ENCODE data around the gene RPS6KB2.
A peak's percentile ranks its signal among the peaks of the same experiment; 100 is the strongest.
"Not testable (repeated sequence)": the region's sequence is repeated elsewhere in the genome, so short reads cannot be mapped to it uniquely, and the experiment has no call there.

Gene RPS6KB2

GRCh38 chr11:67397986-67398660, 30.2 kb upstream of the RPS6KB2 start:
- DNase-seq (ENCODE audit: low spot score): no peak

GRCh38 chr11:67398661-67399563, 29.4 kb upstream of the RPS6KB2 start:
- no peak for DNase-seq (ENCODE audit: low spot score)

GRCh38 chr11:67400251-67400941, 27.9 kb upstream of the RPS6KB2 start:
- no peak for DNase-seq (ENCODE audit: low spot score)

DNA sequence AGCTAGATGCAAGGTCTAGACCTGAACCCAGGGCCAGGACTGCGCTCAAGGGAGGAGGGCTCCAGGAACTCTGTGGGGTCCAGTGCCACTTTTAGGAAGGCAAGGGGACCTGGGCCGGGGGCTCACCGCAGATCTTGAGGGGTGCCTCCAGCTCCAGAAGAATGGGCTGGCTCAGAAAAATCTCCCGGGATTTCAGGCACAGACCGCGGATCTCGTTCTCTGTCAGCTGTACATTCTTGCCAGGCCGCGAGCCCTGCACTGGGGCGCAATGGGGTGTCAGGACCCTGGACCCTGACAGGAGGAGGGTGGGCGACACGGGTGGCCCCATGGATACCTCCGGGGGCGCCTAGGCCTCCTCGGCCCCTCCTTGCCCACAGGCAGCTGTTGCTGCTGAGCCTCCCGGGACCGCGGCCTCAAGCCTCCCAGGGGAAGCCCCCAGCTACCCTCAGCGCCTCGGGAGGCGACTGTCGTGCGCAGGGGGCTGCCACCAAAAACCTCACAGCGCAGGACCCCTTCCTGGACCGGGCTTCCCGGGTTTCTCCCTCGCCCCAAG, 27.3 kb upstream of the RPS6KB2 start:
- no peak for DNase-seq (ENCODE audit: low spot score)

- DNase-seq (ENCODE audit: low spot score): peak; percentile 99
Observed at GRCh38 chr11:67401495-67402191, 26.7 kb upstream of the RPS6KB2 start, which contains the start of gene PPP1CA. PPP1CA (minus strand) TSS chr11:67401858; CDS start chr11:67401782, 76 bp downstream.

DNA sequence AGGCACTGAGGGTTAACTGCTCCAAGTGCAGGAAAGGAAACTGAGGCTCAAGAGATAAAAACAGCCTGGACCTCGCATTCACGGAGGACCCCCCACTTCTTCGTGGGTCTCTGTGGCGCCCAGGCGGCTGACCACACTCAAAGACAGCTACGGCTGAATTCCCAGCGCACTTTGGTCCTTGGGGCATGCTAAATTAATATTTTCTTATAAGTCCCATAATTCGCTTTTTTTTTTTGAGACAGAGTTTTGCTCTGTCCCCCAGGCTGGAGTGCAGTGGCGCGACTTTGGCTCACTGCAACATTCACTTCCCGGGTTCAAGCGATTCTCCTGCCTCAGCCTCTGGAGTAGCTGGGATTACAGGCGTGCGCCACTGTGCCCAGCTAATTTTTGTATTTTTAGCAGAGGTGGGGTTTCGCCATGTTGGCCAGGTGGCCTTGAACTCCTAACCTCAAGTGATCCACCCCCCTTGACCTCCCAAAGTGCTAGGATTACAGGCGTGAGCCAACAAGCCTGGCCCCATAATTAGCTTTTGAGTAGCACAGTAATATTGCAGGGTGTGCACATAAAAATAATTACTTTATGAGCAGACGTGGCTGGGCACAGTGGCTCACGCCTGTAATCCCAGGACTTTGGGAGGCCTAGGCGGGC, 26.0 kb upstream of the RPS6KB2 start:
- not testable (repeated sequence) for DNase-seq (ENCODE audit: low spot score)

- DNase-seq (ENCODE audit: low spot score): not testable (repeated sequence)
Observed at GRCh38 chr11:67403085-67403484, 25.2 kb upstream of the RPS6KB2 start.

- no peak for DNase-seq (ENCODE audit: low spot score)
Observed at GRCh38 chr11:67404515-67405195, 23.6 kb upstream of the RPS6KB2 start.

GRCh38 chr11:67405196-67405567, 23.1 kb upstream of the RPS6KB2 start:
- no peak for DNase-seq (ENCODE audit: low spot score)

- DNase-seq (ENCODE audit: low spot score): no peak
Observed at GRCh38 chr11:67405688-67406339, 22.5 kb upstream of the RPS6KB2 start.

DNA sequence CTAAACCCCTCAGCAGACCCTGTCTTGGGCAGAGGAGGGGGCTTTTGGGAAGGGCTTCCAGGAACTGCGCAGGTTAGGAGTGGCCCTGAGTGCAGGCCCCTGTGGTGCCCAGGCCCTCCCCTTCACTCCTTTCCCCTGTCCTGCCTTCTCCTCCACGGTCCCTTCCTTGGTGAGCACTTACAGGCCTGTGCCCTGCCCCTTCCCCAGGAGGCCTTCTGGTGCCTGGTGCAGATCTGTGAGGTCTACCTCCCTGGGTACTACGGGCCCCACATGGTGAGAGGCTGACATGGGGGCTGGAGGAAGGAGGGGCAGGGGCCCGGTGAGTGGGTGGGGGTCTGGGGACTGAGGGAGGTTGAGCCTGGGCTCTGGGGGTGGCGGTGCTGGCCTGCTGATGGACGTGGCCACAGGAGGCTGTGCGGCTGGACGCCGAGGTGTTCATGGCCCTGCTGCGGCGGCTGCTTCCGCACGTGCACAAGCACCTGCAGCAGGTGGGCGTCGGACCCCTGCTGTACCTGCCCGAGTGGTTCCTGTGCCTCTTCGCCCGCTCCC, 21.8 kb upstream of the RPS6KB2 start:
- no peak for DNase-seq (ENCODE audit: low spot score)

DNA sequence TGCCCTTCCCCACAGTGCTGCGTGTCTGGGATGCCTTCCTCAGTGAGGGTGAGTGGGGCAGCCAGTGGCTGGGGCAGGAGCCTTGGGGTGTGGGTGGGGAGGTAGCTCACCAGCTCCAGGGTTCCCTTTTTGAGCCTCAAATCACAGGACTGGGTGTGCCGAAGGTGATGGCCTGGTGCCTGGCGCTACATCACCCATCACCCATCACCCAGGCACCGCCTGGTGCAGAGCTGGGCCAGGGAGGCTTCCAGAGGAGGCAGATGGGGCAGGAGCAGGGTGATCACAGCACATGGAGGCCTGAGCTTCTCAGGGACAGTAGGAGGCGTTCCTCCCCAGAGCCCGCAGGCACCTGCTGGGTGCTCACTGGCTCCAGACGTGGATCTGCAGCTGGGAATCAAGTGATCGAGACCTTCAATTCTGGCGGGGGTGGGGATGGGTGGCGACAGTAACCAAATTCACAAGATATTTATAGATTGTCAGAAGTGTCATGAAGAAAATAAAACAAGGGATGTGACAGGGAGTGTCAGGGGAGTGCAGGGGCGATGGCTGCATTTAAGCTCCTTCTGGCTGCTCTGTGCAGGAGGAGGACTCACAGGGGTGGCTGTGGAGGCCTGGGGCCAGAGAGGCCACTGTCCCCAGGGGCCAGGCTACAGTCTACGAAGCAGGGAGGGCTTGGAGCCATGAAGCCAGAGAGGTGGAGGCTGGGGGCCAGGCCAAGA, 21.2 kb upstream of the RPS6KB2 start:
- no peak for DNase-seq (ENCODE audit: low spot score)

DNA sequence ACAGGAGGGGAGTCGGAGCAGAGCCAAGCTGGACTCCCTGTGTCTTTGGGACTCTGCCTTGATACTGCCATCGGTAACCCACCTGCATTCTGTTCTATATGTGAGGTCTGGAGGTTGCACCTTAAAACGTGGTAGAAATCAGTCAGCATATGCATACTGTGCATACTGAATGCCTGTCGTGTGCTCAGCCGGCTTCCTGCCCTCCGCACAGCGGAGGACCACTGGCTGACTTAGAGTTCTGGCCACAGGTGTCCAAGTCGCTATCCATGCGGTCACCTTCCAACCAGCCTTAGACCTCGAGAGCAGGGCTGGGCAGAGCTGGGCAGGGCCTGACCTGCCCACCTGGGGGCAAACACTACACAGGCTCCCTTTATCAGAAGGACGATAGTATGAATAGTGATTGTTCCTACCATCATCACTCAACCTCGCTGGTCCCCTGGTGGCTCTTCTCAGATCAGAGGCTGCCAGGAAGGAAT, 20.6 kb upstream of the RPS6KB2 start:
- no peak for DNase-seq (ENCODE audit: low spot score)

GRCh38 chr11:67408437-67409200, 19.7 kb upstream of the RPS6KB2 start:
- DNase-seq (ENCODE audit: low spot score): no peak

- DNase-seq (ENCODE audit: low spot score): no peak
Observed at GRCh38 chr11:67409261-67409666, 19.0 kb upstream of the RPS6KB2 start.

DNA sequence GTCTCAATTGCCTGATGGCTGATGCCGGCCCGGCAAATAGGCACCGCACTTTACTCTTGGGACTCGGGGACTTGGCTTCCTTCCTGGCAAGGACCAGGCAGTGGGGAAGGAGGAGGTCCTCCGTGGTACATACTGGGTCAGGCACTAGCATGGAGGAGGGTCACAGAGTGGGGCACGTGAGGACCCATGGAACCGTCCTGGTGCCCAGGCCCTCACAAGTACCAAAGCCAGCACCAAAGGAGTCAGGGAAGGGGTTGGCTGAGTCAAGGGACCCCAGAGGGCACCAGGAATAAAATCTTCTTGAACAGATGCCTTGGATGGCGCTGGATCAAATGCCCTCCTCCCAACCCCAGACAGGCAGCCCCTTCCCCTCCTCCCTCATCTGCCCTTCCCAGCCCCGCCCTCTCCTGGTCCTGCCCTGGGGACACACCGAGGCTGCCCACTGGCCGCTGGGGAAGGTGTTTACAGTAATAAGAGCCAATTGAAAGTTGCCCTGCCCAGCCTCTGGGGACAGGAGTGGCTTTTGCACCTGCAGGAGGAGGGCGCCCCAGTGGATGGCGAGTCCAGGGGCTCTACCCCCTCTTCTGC, 18.4 kb upstream of the RPS6KB2 start:
- no peak for DNase-seq (ENCODE audit: low spot score)

DNA sequence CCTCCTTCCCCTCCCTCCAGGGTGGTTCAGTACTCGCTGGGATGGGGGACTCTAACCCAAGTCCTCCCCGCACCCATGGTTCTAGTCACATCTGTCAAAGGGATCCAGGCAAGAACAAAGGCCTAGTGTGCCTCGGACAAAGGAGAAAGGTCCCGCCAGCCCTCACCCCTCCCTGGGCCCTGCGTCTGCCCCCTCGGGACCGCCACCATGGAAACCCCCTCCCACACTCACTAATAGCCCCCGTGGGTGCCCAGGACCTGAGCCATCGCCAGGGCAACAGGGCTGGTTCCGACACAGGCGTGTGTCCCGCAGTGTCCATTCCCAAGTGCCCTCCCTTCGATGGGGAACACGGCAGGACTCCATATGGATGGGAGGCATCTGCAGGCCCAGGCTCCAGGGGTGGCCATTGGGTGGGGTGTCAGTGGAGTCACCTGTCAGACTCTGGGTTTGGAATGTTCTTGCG, 17.9 kb upstream of the RPS6KB2 start:
- DNase-seq (ENCODE audit: low spot score): no peak

Measured in AG08396 (cell line).